ENCODE results near the gene FOXD2. TPM values are rescaled to one million over a fixed set of nuclear protein-coding genes. Genes with fewer than 3 reads are reported as not detected.

FOXD2 gene
- total and polyA plus RNA-seq, 8 donors: 0.02 to 0.19 (median 0.07) TPM

- no peak for ATAC-seq
- Histone ChIP-seq H3K27me3 (no peaks in the 10 kb centered on the region), H3K4me1 (no peaks in the 10 kb centered on the region), H3K9me3 (no peaks in the 10 kb centered on the region), H3K4me3 (no peak overlapping the region), H3K27ac (no peak overlapping the region), H3K36me3 (no peaks in the 10 kb centered on the region)
- no peak for TF ChIP-seq CTCF (IDR thresholded peaks at IDR 0.05)
- no peak for DNase-seq
- intact Hi-C loops (cut with DNase I): no loop called here
- FAIRE-seq: no peak
- 77% methylated on average over 3 of the region's 3 CpGs for WGBS, 2 donors
Observed at GRCh38 chr1:47485817-47486216, 48.0 kb downstream of the FOXD2 start.

GRCh38 chr1:47487332-47487731 lies 49.5 kb downstream of the FOXD2 start:
- 95 to 98% methylated on average over 3 of the region's 3 CpGs for WGBS, 2 donors
- DNase-seq: no peak
- Histone ChIP-seq H3K36me3 (no peaks in the 10 kb centered on the region), H3K27me3 (no peaks in the 10 kb centered on the region), H3K4me3 (no peak overlapping the region), H3K27ac (no peak overlapping the region), H3K9me3 (no peaks in the 10 kb centered on the region), H3K4me1 (no peaks in the 10 kb centered on the region)
- ATAC-seq: no peak
- no peak for TF ChIP-seq CTCF (IDR thresholded peaks at IDR 0.05)
- intact Hi-C loops (cut with DNase I): no loop called here
- FAIRE-seq: no peak

GRCh38 chr1:47487850-47488450 lies 50.1 kb downstream of the FOXD2 start:
- Histone ChIP-seq H3K4me1 (no peaks in the 10 kb centered on the region), H3K27me3 (no peaks in the 10 kb centered on the region), H3K9me3 (no peaks in the 10 kb centered on the region), H3K27ac (no peak overlapping the region), H3K36me3 (no peaks in the 10 kb centered on the region), H3K4me3 (no peak overlapping the region)
- WGBS, 2 donors: 88 to 89% methylated on average over 8 of the region's 8 CpGs
- no peak for DNase-seq
- intact Hi-C loops (cut with DNase I): no loop called here
- no peak for TF ChIP-seq CTCF (IDR thresholded peaks at IDR 0.05)
- no peak for FAIRE-seq
- ATAC-seq: no peak

Other genes with a start within 250 kb of the FOXD2 start
- gene PDZK1IP1, start 248.0 kb upstream of the FOXD2 start, total RNA-seq: 10 to 100 TPM; 26.6 to 55.9 (median 46.4) TPM
- gene PDZK1IP1, start 248.0 kb upstream of the FOXD2 start, polyA plus RNA-seq: 10 to 100 TPM; 26.1 to 41.9 TPM
- 1 to 10 TPM in 2 of 6 donors, under 1 TPM in 4; 0.28 to 1.2 (median 0.39) TPM for gene TAL1, start 205.8 kb upstream of the FOXD2 start, total RNA-seq
- gene TAL1, start 205.8 kb upstream of the FOXD2 start, polyA plus RNA-seq: 1 to 10 TPM; 1.8 to 3.2 TPM
- 1 to 10 TPM in 2 of 6 donors, under 1 TPM in 4; 0.43 to 1.5 (median 0.67) TPM for gene STIL, start 123.9 kb upstream of the FOXD2 start, total RNA-seq
- under 1 TPM; 0.49 to 0.56 TPM for gene STIL, start 123.9 kb upstream of the FOXD2 start, polyA plus RNA-seq
- 10 to 100 TPM; 51.1 to 93.0 (median 75.2) TPM for gene CMPK1, start 104.3 kb upstream of the FOXD2 start, total RNA-seq
- 10 to 100 TPM; 43.8 to 54.9 TPM for gene CMPK1, start 104.3 kb upstream of the FOXD2 start, polyA plus RNA-seq
- not detected for gene FOXE3, start 21.8 kb upstream of the FOXD2 start, total RNA-seq
- gene FOXE3, start 21.8 kb upstream of the FOXD2 start, polyA plus RNA-seq: not detected